GM18858 (cell line): ENCODE data around the gene SLC44A4.
A peak's percentile ranks its signal among the peaks of the same experiment; 100 is the strongest.
"Not testable (repeated sequence)": the region's sequence is repeated elsewhere in the genome, so short reads cannot be mapped to it uniquely, and the experiment has no call there.

Experiments used
- ATAC-seq: cut with Tn5 transposase; IDR thresholded peaks from one replicate; pipeline ENCODE4 v1.9.1; 2021; ENCODE audit not compliant: unreplicated experiment

Gene SLC44A4

DNA sequence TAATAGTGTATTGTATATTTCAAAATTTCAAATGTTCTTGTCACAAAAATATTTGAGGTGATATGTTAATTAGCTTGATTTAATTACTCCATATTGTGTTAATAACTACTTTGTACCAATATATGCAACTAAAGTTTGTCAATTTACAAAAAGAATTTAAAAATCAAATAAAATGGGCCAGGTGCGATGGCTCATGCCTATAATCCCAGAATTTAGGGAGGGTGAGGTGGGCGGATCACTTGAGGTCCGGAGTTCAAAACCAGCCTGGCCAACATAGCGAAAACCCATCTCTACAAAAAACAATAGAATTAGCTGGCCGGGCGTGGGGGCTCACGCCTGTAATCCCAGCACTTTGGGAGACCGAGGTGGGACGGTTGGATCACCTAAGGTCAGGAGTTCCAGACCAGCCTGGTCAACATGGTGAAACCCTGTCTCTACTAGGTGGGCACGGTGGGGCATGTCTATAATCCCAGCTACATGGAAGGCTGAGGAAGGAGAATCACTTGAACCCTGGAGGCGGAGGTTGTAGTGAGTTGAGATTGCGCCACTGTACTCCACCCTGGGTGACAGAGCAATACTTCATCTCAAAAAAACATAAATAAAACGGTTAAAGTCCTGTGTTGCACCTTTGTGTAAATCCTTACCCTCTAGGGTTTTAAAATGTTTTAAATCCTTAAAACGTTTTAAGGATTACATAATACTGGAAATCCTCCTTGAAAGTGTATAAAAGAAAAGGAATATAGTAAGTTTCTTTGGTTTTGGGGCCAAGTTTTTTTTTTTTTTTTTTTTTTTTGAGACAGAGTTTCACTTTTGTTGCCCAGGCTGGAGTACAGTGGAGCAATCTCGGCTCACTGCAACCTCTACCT, 47.2 kb downstream of the SLC44A4 start:
- ATAC-seq = no peak

GRCh38 chr6:31830886-31831335, 47.9 kb downstream of the SLC44A4 start:
- no peak for ATAC-seq

DNA sequence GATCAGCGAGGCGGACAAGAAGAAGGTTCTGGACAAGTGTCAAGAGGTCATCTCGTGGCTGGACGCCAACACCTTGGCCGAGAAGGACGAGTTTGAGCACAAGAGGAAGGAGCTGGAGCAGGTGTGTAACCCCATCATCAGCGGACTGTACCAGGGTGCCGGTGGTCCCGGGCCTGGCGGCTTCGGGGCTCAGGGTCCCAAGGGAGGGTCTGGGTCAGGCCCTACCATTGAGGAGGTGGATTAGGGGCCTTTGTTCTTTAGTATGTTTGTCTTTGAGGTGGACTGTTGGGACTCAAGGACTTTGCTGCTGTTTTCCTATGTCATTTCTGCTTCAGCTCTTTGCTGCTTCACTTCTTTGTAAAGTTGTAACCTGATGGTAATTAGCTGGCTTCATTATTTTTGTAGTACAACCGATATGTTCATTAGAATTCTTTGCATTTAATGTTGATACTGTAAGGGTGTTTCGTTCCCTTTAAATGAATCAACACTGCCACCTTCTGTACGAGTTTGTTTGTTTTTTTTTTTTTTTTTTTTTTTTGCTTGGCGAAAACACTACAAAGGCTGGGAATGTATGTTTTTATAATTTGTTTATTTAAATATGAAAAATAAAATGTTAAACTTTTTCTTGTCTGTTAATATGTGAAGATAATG, 49.0 kb downstream of the SLC44A4 start:
- ATAC-seq = no peak

DNA sequence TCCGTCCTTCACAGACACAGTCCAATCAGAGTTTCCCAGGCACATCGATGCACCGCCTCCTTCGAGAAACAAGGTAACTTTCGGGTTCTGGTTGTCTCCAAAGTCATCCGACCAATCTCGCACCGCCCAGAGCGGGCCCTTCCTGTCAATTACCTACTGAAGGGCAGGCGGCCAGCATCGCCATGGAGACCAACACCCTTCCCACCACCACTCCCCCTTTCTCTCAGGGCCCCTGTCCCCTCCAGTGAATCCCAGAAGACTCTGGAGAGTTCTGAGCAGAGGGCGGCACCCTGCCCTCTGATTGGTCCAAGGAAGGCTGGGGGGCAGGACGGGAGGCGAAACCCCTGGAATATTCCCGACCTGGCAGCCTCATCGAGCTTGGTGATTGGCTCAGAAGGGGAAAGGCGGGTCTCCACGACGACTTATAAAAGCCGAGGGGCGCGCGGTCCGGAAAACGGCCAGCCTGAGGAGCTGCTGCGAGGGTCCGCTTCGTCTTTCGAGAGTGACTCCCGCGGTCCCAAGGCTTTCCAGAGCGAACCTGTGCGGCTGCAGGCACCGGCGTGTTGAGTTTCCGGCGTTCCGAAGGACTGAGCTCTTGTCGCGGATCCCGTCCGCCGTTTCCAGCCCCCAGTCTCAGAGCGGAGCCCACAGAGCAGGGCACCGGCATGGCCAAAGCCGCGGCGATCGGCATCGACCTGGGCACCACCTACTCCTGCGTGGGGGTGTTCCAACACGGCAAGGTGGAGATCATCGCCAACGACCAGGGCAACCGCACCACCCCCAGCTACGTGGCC, 51.3 kb downstream of the SLC44A4 start, which contains the start of gene HSPA1B:
TSS of gene HSPA1B (plus strand) at position 453 of the 794 bp plus-strand sequence. CDS start at position 666, 213 bp downstream.
- ATAC-seq = peak; percentile 44

- no peak for ATAC-seq
These were observed 52.0 kb downstream of the SLC44A4 start for GRCh38 chr6:31826793-31827285.

DNA sequence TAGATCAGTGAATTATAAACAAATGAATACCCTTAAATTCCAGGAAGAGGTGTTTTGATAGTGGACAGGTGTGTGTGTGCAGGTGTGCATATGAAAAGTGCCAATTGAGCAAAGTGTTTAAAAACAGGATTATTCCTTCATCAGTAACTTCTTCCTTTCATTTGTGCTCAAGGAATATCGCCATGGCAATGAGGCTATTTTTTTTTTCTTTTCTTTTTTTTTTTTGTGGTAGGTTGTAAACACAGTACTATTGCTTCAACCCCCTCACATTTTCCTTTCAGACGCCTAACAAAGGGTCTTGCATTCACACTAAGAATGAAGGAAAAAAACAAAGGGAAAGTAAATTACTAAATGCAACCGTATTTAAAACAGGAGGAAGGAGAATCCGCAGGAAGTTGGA, 53.2 kb downstream of the SLC44A4 start:
- no peak for ATAC-seq

- not testable (repeated sequence) for ATAC-seq
These were observed 55.1 kb downstream of the SLC44A4 start for GRCh38 chr6:31823592-31824196.

GRCh38 chr6:31822036-31822821, 56.6 kb downstream of the SLC44A4 start:
- ATAC-seq = no peak

DNA sequence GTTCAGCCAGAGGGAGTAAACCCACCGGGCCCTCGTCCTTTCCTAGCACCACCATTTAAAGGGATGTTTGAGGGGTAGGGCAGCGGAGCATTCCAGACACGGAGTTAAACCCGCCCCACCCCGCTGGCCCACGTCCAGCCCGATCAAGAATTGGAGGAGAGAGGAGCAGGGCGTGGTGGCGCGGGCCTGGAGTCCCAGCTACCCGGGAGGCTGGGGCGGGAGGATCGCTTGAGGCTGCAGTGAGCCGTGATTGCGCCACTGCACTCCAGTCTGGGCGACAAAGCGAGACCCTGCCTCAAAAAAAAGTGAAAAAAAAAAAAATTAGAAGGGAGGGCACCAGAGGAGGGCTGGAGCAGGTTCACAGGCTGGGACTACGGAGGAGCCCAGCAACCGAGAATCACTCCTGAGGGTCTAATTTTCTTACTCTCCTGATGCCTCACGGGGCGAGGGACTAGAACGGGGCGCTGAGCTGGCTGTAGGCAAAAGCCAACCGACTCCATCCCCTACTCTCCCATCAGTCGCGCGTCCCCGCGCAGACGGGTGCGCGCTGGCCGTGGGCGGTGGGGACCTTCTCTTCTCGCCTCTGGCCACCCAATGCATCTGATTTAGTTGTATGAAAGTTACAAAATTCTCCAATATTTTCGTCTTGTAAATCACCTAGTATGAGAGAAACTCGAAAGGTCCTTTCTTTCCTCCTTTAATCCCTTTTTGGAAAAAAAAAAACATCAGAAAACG, 57.3 kb downstream of the SLC44A4 start:
- no peak for ATAC-seq

DNA sequence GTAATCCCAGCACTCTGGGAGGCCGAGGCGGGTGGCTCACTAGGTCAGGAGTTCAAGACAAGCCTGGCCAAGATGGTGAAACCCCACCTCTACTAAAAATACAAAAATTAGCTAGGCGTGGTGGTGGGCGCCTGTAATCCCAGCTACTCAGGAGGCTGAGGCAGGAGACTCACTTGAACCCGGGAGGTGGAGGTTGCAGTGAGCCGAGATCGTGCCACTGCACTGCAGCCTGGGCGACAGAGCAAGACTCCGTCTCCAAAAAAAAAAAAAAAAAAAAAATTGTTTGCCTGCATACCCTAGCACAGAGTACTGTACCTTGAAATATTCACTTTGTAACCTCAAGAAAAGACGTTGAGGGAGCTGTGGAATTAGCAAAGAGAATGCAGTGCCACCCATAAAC, 58.4 kb downstream of the SLC44A4 start:
- ATAC-seq = not testable (repeated sequence)

GRCh38 chr6:31819871-31820299, 58.9 kb downstream of the SLC44A4 start:
- ATAC-seq = no peak

DNA sequence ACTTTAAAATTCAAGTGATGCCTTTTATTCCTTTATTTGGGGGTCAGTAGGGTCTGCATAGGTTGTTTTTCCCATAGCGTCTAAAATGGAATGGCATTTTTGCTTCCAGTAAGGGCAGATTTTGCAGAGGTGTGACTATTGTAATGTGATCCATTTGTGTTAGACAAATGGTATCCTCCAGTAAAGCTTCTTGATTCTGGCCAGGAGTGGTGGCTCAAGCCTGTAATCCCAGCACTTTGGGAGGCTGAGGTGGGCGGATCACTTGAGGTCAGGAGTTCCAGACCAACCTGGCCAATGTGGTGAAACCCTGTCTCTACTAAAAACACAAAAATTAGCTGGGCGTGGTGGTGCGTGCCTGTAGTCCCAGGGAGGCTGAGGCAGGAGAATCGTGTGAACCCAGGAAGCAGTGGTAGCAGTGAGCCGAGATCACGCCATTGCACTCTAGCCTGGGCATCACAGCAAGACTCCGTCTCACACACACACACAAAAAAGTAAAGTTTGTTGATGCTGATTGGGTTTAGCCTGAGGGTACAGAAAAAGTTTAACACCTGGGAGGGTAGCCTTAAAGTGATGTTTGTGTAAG, 60.8 kb downstream of the SLC44A4 start:
- not testable (repeated sequence) for ATAC-seq

DNA sequence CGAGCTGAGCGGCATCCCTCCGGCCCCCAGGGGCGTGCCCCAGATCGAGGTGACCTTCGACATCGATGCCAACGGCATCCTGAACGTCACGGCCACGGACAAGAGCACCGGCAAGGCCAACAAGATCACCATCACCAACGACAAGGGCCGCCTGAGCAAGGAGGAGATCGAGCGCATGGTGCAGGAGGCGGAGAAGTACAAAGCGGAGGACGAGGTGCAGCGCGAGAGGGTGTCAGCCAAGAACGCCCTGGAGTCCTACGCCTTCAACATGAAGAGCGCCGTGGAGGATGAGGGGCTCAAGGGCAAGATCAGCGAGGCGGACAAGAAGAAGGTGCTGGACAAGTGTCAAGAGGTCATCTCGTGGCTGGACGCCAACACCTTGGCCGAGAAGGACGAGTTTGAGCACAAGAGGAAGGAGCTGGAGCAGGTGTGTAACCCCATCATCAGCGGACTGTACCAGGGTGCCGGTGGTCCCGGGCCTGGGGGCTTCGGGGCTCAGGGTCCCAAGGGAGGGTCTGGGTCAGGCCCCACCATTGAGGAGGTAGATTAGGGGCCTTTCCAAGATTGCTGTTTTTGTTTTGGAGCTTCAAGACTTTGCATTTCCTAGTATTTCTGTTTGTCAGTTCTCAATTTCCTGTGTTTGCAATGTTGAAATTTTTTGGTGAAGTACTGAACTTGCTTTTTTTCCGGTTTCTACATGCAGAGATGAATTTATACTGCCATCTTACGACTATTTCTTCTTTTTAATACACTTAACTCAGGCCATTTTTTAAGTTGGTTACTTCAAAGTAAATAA, 61.5 kb downstream of the SLC44A4 start:
- ATAC-seq = not testable (repeated sequence)

- no peak for ATAC-seq
These were observed 63.6 kb downstream of the SLC44A4 start, which contains the start of the genes HSPA1A and HSPA1L for GRCh38 chr6:31815025-31815838. HSPA1A (plus strand) TSS chr6:31815543; CDS start chr6:31815757, 214 bp downstream. HSPA1L (minus strand) TSS chr6:31815283; CDS start chr6:31811972, 3,311 bp downstream.

DNA sequence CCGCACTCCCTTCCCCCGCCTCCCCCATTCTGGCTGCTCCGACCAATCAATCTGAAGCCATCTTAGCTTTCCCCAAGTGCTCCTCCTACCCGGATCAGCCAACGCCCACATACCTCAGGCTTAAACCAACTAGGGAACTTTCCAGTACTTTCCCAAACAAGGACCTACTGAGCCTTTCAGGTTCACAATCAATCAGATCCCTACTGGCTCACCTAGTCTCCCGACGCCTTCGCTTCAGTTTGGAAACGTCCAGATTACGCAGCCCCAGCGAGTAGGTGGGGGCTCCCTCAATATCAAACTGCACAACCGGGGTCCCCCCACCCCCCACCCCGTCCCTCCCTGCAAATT, 64.1 kb downstream of the SLC44A4 start:
- no peak for ATAC-seq

GRCh38 chr6:31813465-31813849, 65.3 kb downstream of the SLC44A4 start:
- no peak for ATAC-seq
